GM12878 (cell line): Measurements from ENCODE around the gene USH1C. TPM values are rescaled to one million over a fixed set of nuclear protein-coding genes. Genes with fewer than 3 reads are reported as not detected.

Source experiments
- ATAC-seq: fragments of 200-7000 bp; cut with Tn5 transposase; 3 replicates; pipeline ENCODE4 v1.9.1; 2020; ENCODE audit warnings: mild to moderate bottlenecking, moderate library complexity
- BruUV-seq: library from RNA; stranded (reverse); fragments of 400-500 nt; replicated peaks from 2 replicates; lab custom pipeline; 2021; lab: Mats Ljungman, UMichigan
- CTCF ChIA-PET: fragments of 300-600 bp; sonication (Branson Sonifier 250); formaldehyde crosslinking; extraction: SDS; loops from one replicate; lab custom pipeline; 2021; ENCODE audit warnings: inconsistent platforms; lab: Yijun Ruan, JAX
- POLR2A ChIA-PET: fragments of 350-600 bp; formaldehyde crosslinking; extraction: SDS; loops from one replicate; lab custom pipeline; 2021; ENCODE audit warnings: inconsistent platforms; lab: Charles Lee
- RAD21 ChIA-PET: fragments of 300-600 bp; sonication (Branson Sonifier 250); formaldehyde crosslinking; loops from one replicate; lab custom pipeline; 2023; ENCODE audit warnings: antibody characterized with exemption; ENCODE audit not compliant: unreplicated experiment; lab: Charles Lee
- SMC1A ChIA-PET: fragments of 300-600 bp; sonication (Branson Sonifier 250); formaldehyde crosslinking; loops from one replicate; lab custom pipeline; 2023; ENCODE audit not compliant: unreplicated experiment, uncharacterized antibody; lab: Charles Lee
- DNase-seq: peaks from one replicate; pipeline ENCODE4 v3.0.0-alpha.2; 2011; ENCODE audit warnings: low read depth, low spot score
- FAIRE-seq: peaks from 3 replicates; lab custom pipeline; 2011; peaks lifted over from hg19 to GRCh38; lab: Jason Lieb, UNC
- H2AFZ ChIP-seq: 2 replicates; pipeline ENCODE4 v1.6.0; 2011; ENCODE audit warnings: low read depth, low read length, control low read depth; ENCODE audit not compliant: control insufficient read depth
- H3K27ac ChIP-seq: 2 replicates; pipeline ENCODE4 v1.5.1; 2011; ENCODE audit warnings: control low read depth; ENCODE audit not compliant: control insufficient read depth, insufficient read depth
- H3K27me3 ChIP-seq, 2 experiments: replicated peaks in 1 of 2; 2 replicates each; pipeline versions ENCODE4 v1.6.0 to v1.6.1; 2011; ENCODE audit warnings: low read length in 1 of 2; ENCODE audit not compliant: control insufficient read depth in 2 of 2, insufficient read depth in 2 of 2
- H3K36me3 ChIP-seq, 2 experiments: 2 replicates each; pipeline ENCODE4 v1.5.1; 2011; ENCODE audit warnings: low read length in 1 of 2; ENCODE audit not compliant: control insufficient read depth in 2 of 2, insufficient read depth in 2 of 2
- H3K4me1 ChIP-seq: 2 replicates; pipeline ENCODE4 v1.6.1; 2011; ENCODE audit warnings: mild to moderate bottlenecking, low read length, moderate library complexity, mixed read lengths; ENCODE audit not compliant: control insufficient read depth, insufficient read depth
- H3K4me2 ChIP-seq: 2 replicates; pipeline ENCODE4 v1.6.0; 2011; ENCODE audit warnings: control low read depth; ENCODE audit not compliant: control insufficient read depth, insufficient read depth
- H3K4me3 ChIP-seq: fragments of 200-600 bp; sonication (generic); 2 replicates; pipeline ENCODE4 v1.5.1; 2016
- H3K79me2 ChIP-seq: 2 replicates; pipeline ENCODE4 v1.6.0; 2011; ENCODE audit warnings: low read length; ENCODE audit not compliant: control insufficient read depth, insufficient read depth
- H3K9ac ChIP-seq: 2 replicates; pipeline ENCODE4 v1.8.0; 2011; ENCODE audit warnings: low read length, control low read depth, mixed read lengths; ENCODE audit not compliant: control insufficient read depth, insufficient read depth
- H3K9me3 ChIP-seq: replicated peaks from 3 replicates; pipeline ENCODE4 v1.5.1; 2011; ENCODE audit warnings: mild to moderate bottlenecking, low read length; ENCODE audit not compliant: control insufficient read depth, insufficient read depth
- H4K20me1 ChIP-seq: 2 replicates; pipeline ENCODE4 v1.6.0; 2011; ENCODE audit not compliant: control insufficient read depth, insufficient read depth
- ATF2 ChIP-seq: IDR thresholded peaks from 2 replicates; pipeline ENCODE4 v1.6.1; 2012; ENCODE audit warnings: low read length, inconsistent platforms
- E4F1 ChIP-seq: fragments of 450-650 bp; IDR thresholded peaks from 2 replicates; pipeline ENCODE4 v1.6.1; 2018; ENCODE audit warnings: borderline replicate concordance, mild to moderate bottlenecking; ENCODE audit not compliant: partially characterized antibody
- EED ChIP-seq: sonication (generic); IDR thresholded peaks from 2 replicates; pipeline ENCODE4 v1.6.1; 2016; ENCODE audit warnings: antibody characterized with exemption, low read depth
- KLF5 ChIP-seq: fragments of 450-650 bp; IDR thresholded peaks from 2 replicates; pipeline ENCODE4 v1.6.1; 2014; ENCODE audit warnings: mild to moderate bottlenecking; ENCODE audit not compliant: partially characterized antibody
- MEF2A ChIP-seq: IDR thresholded peaks from 2 replicates; pipeline ENCODE4 v1.6.1; 2011; ENCODE audit warnings: low read depth, mild to moderate bottlenecking, low read length, moderate library complexity; ENCODE audit not compliant: insufficient read depth
- NR2C1 ChIP-seq: fragments of 450-650 bp; IDR thresholded peaks from 2 replicates; pipeline ENCODE4 v1.6.1; 2017; ENCODE audit warnings: antibody characterized with exemption, mild to moderate bottlenecking, moderate library complexity
- POLR2A ChIP-seq: IDR thresholded peaks from 2 replicates; pipeline ENCODE4 v1.6.1; 2011; ENCODE audit warnings: low read depth, mild to moderate bottlenecking, low read length
- RFX5 ChIP-seq: IDR thresholded peaks from 2 replicates; pipeline ENCODE4 v1.6.1; 2011; ENCODE audit warnings: low read depth, low read length, improper control_type of control experiment
- SPI1 ChIP-seq: IDR thresholded peaks from 2 replicates; pipeline ENCODE4 v1.6.1; 2011; ENCODE audit warnings: low read depth, mild to moderate bottlenecking, low read length, moderate library complexity, borderline replicate concordance; ENCODE audit not compliant: insufficient read depth
- TAF1 ChIP-seq: IDR thresholded peaks from 2 replicates; pipeline ENCODE4 v1.6.1; 2011; ENCODE audit warnings: mild to moderate bottlenecking, low read depth, low read length, borderline replicate concordance
- ZSCAN29 ChIP-seq: fragments of 450-650 bp; IDR thresholded peaks from 2 replicates; pipeline ENCODE4 v1.6.1; 2017; ENCODE audit warnings: mild to moderate bottlenecking, moderate library complexity
- WGBS: methylation state at CpG from one replicate; pipeline ENCODE4 v1.1.6; 2016; ENCODE audit warnings: low lambda C conversion rate; ENCODE audit not compliant: insufficient replicate concordance, insufficient coverage; ENCODE audit errors: missing lambda C conversion rate; 5-methylcytosine and 5-hydroxymethylcytosine counted together
- in situ Hi-C: fragments of 300-500 bp; cut with MboI; formaldehyde crosslinking; loops from 9 replicates; pipeline ENCODE4 v1.14.3; 2018; ENCODE audit warnings: mixed read lengths
- intact Hi-C: fragments of 100-400 bp; cut with micrococcal nuclease; formaldehyde crosslinking; loops from one replicate; pipeline ENCODE4 v1.14.2; 2022; ENCODE audit not compliant: unreplicated experiment
- polyA plus RNA-seq, 11 experiments: library from polyadenylated mRNA; depleted of rRNA in 4 of 11; unstranded in 6 of 11; stranded (reverse) in 5 of 11; fragments of >200 nt; fragmentation: Nextera tagmentation in 4 of 11; fragmentation: Illumina TruSeq in 1 of 11; extraction: Ambion mirVana in 4 of 11; extraction: Trizol in 1 of 11; gene quantifications; 1 replicate in 1 of 11; 2 replicates in 10 of 11; pipeline versions ENCODE4 v1.2.1 to v1.2.3, GENCODE V29; 2011 to 2016; ENCODE audit warnings: inconsistent platforms in 2 of 11, missing spikeins in 2 of 11, low read depth in 1 of 11
- total RNA-seq, 4 experiments: library from RNA; depleted of rRNA in 3 of 4; stranded (reverse); fragments of >200 nt in 3 of 4; fragmentation: Illumina TruSeq in 1 of 4; extraction: Trizol in 1 of 4; gene quantifications; 2 replicates each; pipeline versions ENCODE4 v1.2.1 to v1.2.3, GENCODE V29; 2013 to 2021
- TF ChIP-seq, protein P1 (sequence below): IDR thresholded peaks from 2 replicates; pipeline ENCODE4 v1.6.1; 2012; ENCODE audit warnings: low read depth, low read length, improper control_type of control experiment
- TF ChIP-seq, protein P2 (sequence below): IDR thresholded peaks from 2 replicates; pipeline ENCODE4 v1.6.1; 2011; ENCODE audit warnings: borderline replicate concordance, low read depth, mild to moderate bottlenecking, moderate library complexity, low read length; ENCODE audit not compliant: insufficient read depth, poor library complexity, severe bottlenecking

The USH1C gene
- total and polyA plus RNA-seq, 10 of the 15 experiments (the other 5 are each of a cell fraction or from before 2014, with no cell fraction given): not detected

GRCh38 chr11:17469998-17470397 is 74.2 kb downstream of the USH1C start:
- in situ Hi-C loops: no loop called here
- H4K20me1 ChIP-seq: no peaks in the 10 kb centered on the region
- no peaks in the 10 kb centered on the region for H3K79me2 ChIP-seq
- H2AFZ ChIP-seq: no peak overlapping the region
- RAD21 ChIA-PET: no interaction called here
- WGBS: 57% methylated on average over 6 of the region's 6 CpGs
- SMC1A ChIA-PET: no interaction called here
- H3K4me2 ChIP-seq: no peak overlapping the region
- no peak overlapping the region for H3K4me3 ChIP-seq
- peaks cover 0 to 6% of the 10 kb centered on the region in 2 experiments; a peak in 3 of 4 replicates for H3K27me3 ChIP-seq
- no peaks in the 10 kb centered on the region for H3K4me1 ChIP-seq
- intact Hi-C loops: no loop called here
- no peak overlapping the region for H3K27ac ChIP-seq
- POLR2A ChIA-PET: no interaction called here
- H3K36me3 ChIP-seq: no peaks in the 10 kb centered on the region
- TF ChIP-seq E4F1 (no peak), POLR2A (no peak), ZSCAN29 (no peak), EED (no peak), TAF1 (no peak), KLF5 (no peak), MEF2A (no peak), SPI1 (no peak), NR2C1 (no peak), ATF2 (no peak), RFX5 (no peak)
- TF ChIP-seq, protein P1, sequence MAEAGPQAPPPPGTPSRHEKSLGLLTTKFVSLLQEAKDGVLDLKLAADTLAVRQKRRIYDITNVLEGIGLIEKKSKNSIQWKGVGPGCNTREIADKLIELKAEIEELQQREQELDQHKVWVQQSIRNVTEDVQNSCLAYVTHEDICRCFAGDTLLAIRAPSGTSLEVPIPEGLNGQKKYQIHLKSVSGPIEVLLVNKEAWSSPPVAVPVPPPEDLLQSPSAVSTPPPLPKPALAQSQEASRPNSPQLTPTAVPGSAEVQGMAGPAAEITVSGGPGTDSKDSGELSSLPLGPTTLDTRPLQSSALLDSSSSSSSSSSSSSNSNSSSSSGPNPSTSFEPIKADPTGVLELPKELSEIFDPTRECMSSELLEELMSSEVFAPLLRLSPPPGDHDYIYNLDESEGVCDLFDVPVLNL: no peak
- TF ChIP-seq, protein P2, sequence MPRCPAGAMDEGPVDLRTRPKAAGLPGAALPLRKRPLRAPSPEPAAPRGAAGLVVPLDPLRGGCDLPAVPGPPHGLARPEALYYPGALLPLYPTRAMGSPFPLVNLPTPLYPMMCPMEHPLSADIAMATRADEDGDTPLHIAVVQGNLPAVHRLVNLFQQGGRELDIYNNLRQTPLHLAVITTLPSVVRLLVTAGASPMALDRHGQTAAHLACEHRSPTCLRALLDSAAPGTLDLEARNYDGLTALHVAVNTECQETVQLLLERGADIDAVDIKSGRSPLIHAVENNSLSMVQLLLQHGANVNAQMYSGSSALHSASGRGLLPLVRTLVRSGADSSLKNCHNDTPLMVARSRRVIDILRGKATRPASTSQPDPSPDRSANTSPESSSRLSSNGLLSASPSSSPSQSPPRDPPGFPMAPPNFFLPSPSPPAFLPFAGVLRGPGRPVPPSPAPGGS: no peak
- TF ChIP-seq, all 136 proteins: peak for 0
- FAIRE-seq: no peak
- DNase-seq: no peak
- no TSS peak for BruUV-seq
- no peaks in the 10 kb centered on the region for H3K9me3 ChIP-seq
- CTCF ChIA-PET: interaction anchor here (1.1 kb wide), 1 partner anchor 18 kb away, joined by 3 read pairs; no protein-coding TSS in a partner anchor
- ATAC-seq: no peak
- H3K9ac ChIP-seq: no peak overlapping the region
